HG03159 (cell line): ENCODE measurements around the gene CDH22.

Experiments
- ATAC-seq: cut with Tn5 transposase; IDR thresholded peaks from one replicate; pipeline ENCODE4 v1.9.1; 2021; ENCODE audit warnings: mild to moderate bottlenecking, moderate library complexity; ENCODE audit not compliant: unreplicated experiment

The CDH22 gene

GRCh38 chr20:46217583-46217982, 90.7 kb downstream of the CDH22 start:
- no peak for ATAC-seq

DNA sequence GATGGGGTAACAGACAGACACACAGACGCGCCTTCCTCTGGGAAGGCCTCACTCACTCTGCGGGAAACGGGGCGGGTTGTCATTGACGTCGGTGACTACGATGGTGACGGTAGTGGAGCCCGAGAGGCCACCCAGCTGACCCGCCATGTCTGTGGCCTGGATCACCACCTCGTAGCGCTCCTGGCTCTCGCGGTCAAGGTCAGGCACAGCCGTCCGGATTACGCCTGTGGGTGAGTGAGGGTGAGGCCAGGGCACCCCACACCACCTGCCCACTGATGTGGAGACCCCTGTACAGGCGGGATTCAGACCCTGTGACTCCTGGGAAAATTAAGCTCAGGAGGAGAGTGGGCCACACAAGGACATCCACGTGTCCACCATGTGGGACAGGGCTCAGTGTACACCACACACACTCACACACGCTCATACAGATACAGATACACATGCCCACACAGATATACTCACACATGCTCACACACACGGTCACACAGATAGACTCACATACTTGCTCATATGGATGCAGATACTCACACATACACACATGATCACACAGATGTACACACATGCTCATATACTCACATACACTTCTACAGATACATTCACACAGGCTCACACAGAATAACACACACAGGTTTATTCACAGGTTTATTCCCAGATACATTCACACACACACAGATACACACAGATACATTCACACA, 91.4 kb downstream of the CDH22 start:
- no peak for ATAC-seq

DNA sequence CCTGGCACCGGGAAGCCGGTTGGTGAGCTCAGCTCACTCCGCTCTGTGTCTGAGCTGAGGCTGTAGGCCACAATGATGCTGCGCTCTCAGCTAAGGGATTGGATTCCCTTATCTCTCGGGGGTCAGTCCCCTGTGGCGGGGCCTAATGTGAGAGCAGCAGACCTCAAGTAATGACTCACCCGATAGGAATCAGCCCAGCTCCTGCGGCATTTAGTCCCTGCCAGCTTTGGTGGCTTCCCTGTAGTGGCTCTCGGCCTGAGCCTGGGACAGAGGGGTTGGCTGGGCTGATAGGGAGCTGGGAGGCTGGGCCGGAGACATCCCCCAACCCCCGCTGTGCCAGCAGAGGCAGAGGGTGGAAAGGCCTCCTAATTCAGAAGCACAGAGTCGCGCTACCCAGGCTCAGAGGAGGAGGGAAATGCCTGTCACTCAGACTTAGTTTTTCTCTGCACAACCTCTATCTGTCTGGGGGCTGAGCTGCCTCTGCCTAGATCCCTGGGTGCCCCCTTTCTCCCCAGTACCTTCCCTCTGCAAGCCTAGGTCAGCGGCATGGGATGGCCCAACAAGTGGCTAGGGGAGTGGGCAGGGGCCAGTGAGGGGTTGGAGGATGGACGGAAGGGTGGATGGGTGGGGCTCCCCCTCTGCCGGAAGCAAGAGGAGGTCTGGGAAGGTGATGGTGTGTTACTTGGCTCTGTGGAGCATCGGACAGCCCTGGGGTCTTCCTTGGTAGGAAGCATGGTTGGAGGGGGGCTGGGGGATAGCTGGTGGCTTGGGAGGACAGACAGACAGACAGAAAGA, 92.2 kb downstream of the CDH22 start:
- ATAC-seq, result no peak

DNA sequence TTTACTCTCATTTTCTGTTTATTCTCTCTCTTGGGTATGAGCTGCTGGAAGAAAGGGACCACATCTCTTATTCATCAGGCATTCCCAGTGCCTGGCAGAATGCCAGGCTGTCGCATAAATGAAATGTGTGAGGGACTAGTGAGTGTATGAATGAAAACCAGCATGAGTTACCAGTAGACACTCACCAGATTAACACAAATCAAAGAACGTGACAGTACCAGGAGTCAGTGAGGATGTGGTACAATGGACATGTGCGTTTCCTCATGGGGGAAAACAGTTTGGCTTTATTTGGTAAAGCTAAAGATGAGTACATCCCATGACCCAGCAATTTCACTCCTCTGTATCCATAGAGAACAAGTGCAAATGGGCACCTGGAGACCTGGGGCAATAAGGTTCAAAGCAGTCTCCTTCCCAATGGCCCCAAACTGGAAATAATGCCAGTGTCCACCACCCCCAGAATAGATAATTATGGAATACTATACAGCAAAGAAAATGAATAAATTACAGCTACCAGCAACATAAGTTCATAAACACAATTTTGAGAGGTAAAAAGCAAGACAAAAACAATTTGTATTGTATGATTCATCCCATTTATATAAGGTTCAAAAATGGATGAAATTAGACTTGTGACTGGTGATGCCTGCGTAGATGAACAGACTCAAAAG, 93.3 kb downstream of the CDH22 start:
- no peak for ATAC-seq

- no peak for ATAC-seq
These were observed 94.1 kb downstream of the CDH22 start for GRCh38 chr20:46213946-46214823.

- ATAC-seq, result no peak
These were observed 95.4 kb downstream of the CDH22 start for GRCh38 chr20:46212876-46213275.

DNA sequence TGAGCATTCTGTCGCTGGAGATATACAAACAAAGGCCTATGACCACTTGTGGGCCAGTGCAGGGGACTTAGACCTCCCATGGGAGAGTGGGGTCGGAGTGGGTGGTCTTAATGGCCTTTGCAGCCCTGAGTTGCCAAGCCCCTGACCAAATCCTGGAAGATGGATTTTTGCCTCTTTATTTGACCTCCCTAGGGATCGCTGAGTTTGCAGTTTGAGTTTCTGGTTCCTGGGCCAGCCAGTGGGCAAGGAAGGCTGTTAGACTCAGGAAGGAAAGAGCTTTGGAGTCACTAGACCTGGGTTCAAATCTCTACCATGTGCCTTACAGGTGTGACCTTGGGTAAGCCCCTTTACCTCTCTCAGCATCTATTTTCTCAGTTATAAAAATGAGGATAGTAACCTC, 96.0 kb downstream of the CDH22 start:
- ATAC-seq, result no peak

DNA sequence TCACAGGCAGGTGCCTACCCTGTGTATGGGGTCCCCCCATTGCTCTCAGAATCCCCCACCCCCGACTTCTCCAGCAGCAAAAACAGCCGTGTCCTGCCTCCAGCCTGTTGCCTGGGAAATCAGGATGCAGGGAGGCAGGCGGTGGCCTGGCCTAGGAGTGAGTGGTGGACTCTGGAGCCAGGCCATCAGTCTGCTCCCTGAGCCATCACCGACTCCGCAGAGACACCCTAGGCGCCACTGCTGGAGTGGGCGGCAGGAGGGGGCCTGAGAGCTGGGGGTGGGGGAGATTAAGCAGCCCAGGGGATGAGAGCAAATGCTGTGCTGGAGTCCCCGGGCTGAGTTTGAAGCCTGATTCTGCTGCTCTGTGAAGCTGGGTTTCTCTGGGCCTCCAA, 97.0 kb downstream of the CDH22 start:
- ATAC-seq, result no peak

DNA sequence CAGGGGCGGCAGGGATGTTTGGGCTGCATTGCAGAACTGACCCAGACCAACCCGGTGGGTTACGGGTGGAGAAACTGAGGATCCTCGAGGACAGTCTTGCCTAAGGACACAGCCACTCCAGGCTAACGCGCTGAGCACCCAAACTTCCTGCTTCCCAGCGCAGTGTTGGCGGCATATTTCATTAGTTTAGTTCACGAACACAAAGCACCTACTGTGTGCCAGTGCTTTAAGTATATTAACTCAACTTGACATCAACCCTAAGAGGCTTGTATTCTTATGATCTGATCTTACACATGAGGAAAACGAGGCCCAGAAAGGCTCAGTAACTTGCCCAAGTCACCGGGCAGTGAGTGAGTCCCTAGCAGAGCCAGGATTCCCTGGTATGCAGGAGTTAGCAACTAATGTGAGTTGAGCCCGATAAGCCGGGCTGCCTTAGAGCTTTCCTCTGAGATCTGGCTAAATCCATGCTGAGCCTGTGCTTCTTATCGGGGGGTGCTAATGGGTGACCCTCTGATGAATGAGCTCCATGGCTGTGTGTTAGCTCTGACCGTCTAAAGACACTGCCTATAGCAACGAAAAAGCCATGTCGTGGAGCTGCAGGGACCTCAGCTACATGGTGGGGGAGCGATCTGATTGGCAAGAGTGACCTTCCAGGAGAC, 97.5 kb downstream of the CDH22 start:
- ATAC-seq, result no peak

DNA sequence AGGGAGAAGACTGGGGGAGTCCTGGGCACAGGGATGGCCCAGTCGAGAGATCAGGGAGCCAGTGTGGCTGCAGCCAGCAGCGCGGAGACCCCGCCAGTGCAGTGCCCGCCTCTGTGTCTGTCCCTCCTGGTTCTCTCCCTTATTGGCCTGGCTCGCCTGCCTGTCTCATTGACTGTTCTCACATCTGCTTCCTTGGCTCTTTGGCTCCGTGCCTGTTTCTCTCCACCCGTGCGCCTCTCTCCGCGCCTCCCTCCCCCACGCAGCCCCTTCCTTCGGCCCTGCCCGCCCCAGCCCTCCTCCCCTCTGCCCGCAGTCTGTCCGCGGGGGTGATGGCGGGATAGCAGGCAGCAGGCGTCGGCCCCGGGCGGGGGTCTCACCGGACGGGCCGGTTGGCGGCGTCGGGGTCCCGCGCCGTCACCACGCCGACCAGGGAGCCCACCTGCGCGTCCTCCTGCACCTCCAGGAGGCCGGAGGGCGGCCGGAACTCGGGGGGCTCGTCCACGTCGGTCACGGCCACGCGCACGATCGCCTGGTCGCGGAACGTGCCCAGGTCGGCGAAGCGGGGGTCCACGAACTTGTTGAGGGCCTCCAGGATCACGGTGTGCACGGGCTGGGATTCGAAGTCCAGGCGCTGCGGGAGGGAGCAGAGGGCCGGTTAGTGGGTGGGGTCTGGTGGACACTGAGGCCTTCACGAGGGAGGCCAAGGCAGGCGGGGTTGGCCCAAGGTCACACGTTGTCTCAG, 98.2 kb downstream of the CDH22 start:
- no peak for ATAC-seq

DNA sequence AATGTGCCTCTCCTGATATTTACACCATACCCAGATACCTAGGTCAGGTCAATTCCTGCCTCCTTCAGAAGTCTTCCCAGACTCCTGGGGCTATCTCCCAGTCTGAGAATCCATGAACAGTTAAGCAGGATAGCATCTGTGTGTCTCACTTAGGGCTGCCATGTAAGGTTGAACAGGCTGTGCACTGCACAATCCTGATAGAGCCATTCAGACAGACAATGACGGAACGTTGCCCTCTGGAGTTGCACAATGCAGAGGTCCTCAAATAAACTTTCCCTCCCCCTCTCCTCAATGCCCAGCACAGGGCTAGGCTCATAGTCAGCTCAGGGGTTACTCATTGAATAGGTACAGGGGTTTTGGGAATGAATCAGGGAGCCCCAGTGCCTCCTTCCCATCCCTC, 100.5 kb downstream of the CDH22 start:
- ATAC-seq, result no peak

- ATAC-seq, result no peak
These were observed 101.2 kb downstream of the CDH22 start for GRCh38 chr20:46206992-46207549.

- ATAC-seq, result no peak
These were observed 102.3 kb downstream of the CDH22 start for GRCh38 chr20:46206025-46206424.

DNA sequence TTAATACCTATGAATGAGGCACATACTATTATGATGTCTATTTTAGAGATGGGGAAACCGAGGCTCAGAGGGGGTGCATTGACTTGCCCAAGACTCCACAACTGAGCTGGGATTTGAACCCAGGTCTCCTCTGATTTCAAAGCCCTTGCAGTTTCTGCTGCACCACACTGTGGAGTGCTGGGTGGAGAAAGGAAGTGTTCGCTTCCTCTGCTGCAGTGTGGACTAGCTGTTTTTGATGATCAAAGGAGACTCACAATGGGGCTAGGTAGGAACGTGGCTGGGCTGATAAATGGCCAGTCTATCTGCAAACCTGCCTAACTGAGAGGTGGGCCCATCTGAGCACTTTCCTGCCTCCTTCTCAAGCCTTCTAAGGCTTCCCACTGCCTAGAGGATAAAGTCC, 102.9 kb downstream of the CDH22 start:
- no peak for ATAC-seq

DNA sequence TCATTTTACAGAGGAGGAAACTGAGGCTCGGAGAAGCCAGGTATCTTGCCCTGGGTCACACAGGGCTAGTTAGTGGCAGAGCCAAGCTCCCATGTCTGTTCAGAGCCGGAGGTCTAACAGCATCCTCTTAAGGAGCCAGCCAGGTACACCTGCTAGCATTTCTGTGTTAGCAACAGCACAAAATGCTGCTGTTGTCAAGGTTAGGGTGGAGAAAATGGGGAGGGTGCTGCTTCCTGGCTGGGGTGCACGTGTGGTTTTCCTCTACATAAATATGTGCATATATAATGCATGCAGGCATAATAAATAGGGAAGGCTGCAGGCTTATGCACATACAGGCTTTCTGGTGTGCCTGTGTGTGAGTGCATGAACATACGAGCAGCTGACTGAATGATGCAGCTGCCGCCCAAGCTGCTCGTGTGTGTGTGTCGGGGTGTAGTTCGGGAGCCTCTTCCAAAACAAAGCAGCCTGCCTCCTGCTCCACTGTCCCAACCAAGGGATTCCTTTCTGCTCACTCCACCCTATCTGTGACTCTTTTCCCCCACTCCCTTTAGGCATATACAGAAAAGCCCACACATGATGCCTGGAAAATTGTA, 103.6 kb downstream of the CDH22 start:
- no peak for ATAC-seq

GRCh38 chr20:46203510-46203837, 104.8 kb downstream of the CDH22 start:
- no peak for ATAC-seq

- no peak for ATAC-seq
These were observed 105.4 kb downstream of the CDH22 start for GRCh38 chr20:46202766-46203509.
